Measurements from ENCODE around the gene KMT2A. TPM values are rescaled to one million over a fixed set of nuclear protein-coding genes. Genes with fewer than 3 reads are reported as not detected.

KMT2A gene
- total RNA-seq, 1 experiment from 2014 or later: 62.0 TPM

GRCh38 chr11:118511601-118512000, 75.3 kb downstream of the KMT2A start:
- no peak overlapping the region for H3K4ac ChIP-seq (ENCODE audit: low read depth, low read length)
- no peak overlapping the region for H3K27ac ChIP-seq (ENCODE audit: insufficient read length, low read depth, low read length)
- no peak overlapping the region for H2BK15ac ChIP-seq (ENCODE audit: low read depth, low read length)
- H2BK12ac ChIP-seq (ENCODE audit: insufficient read length, low read depth, low read length): no peak overlapping the region
- no peak overlapping the region for H4K8ac ChIP-seq (replicated peaks; ENCODE audit: insufficient read length, low read depth, low read length)
- H3K9me3 ChIP-seq (ENCODE audit: control insufficient read depth, low read depth, low read length): no peaks in the 10 kb centered on the region
- H3K14ac ChIP-seq (ENCODE audit: insufficient read depth, low read length): no peak overlapping the region
- H3K56ac ChIP-seq (ENCODE audit: insufficient read length, low read depth, low read length): no peak overlapping the region
- no peaks in the 10 kb centered on the region for H3K79me2 ChIP-seq (ENCODE audit: insufficient read depth, low read length)
- H2BK120ac ChIP-seq (ENCODE audit: low read depth, low read length, poor library complexity, severe bottlenecking): no peak overlapping the region
- no peaks in the 10 kb centered on the region for H3K9me3 Mint-ChIP-seq
- no peak for DNase-seq
- TF ChIP-seq CTCF (conservative IDR thresholded peaks at IDR 0.05): no peak
- H3K27me3 ChIP-seq (ENCODE audit: insufficient read depth, low read length): no peaks in the 10 kb centered on the region
- no peak overlapping the region for H3K9ac ChIP-seq (ENCODE audit: extremely low read depth, insufficient read length, low read length)
- no peaks in the 10 kb centered on the region for H3K27me3 Mint-ChIP-seq (ENCODE audit: low read depth)
- H2AFZ ChIP-seq (ENCODE audit: low read length): no peak overlapping the region
- H3K23ac ChIP-seq (ENCODE audit: insufficient read length, low read depth, low read length): no peak overlapping the region
- peak overlapping the region in 2 of 3 experiments; percentile 1 to 79; a peak in 4 of 7 replicates for H3K27ac Mint-ChIP-seq
- H3K4me2 ChIP-seq (ENCODE audit: insufficient read depth, insufficient read length, low read length): no peak overlapping the region
- no peak overlapping the region for H3T11ph ChIP-seq (ENCODE audit: low read length)
- peaks cover 23 to 27% of the 10 kb centered on the region in 2 experiments for H3K4me1 Mint-ChIP-seq
- H3K4me3 Mint-ChIP-seq: peak overlapping the region in 1 of 2 experiments; percentile 3; a peak in 1 of 5 replicates
- no peak overlapping the region for H4K91ac ChIP-seq (ENCODE audit: insufficient read length, low read depth, low read length)
- no peaks in the 10 kb centered on the region for H3K23me2 ChIP-seq (ENCODE audit: insufficient read length, low read depth, low read length, poor library complexity, severe bottlenecking)
- H4K5ac ChIP-seq (ENCODE audit: insufficient read length, low read depth, low read length): no peak overlapping the region
- H4K20me1 ChIP-seq (ENCODE audit: control insufficient read depth, insufficient read depth, insufficient read length): no peaks in the 10 kb centered on the region
- peaks cover 41 to 78% (median 78%) of the 10 kb centered on the region in 3 experiments for H3K36me3 Mint-ChIP-seq (ENCODE audit: insufficient read depth in 1 of 3, low read depth in 3 of 3)
- no peak overlapping the region for H3K18ac ChIP-seq (ENCODE audit: insufficient read length, low read depth, low read length)
- H3K4me1 ChIP-seq (ENCODE audit: insufficient read depth, low read length): 0 out of 2 replicates have a peak, but pooled peaks cover 3% of the 10 kb centered on the region
- H2BK5ac ChIP-seq (ENCODE audit: insufficient read length, low read length): no peak overlapping the region
- H2AK5ac ChIP-seq (ENCODE audit: insufficient read length, low read length): no peak overlapping the region
- no peak overlapping the region for H2BK20ac ChIP-seq (ENCODE audit: low read depth, low read length, poor library complexity, severe bottlenecking)
- H3K79me1 ChIP-seq (ENCODE audit: insufficient read depth, low read depth, low read length, poor library complexity, severe bottlenecking): no peaks in the 10 kb centered on the region
- no CpG with 5 or more reads among the region's 5 CpGs for WGBS (ENCODE audit: extremely low coverage, insufficient read length, low lambda C conversion rate)
